A549 (cell line): ENCODE data around the gene CELF4. TPM values are rescaled to one million over a fixed set of nuclear protein-coding genes. Genes with fewer than 3 reads are reported as not detected.

Experiments used
- ATAC-seq, 2 experiments: fragments of 200-7000 bp in 1 of 2; fragments of >200 bp in 1 of 2; cut with Nextera tagmentation in 1 of 2; cut with Tn5 transposase in 1 of 2; 3 replicates each; pipeline versions ENCODE4 v1.8.0 to v1.9.1; 2018 to 2020; ENCODE audit warnings: mild to moderate bottlenecking in 1 of 2, moderate library complexity in 1 of 2
- CTCF ChIA-PET: fragments of 300-600 bp; sonication (Branson Sonifier 250); formaldehyde crosslinking; extraction: SDS; loops from one replicate; lab custom pipeline; 2021; ENCODE audit warnings: antibody characterized with exemption, inconsistent platforms; lab: Yijun Ruan, JAX
- POLR2A ChIA-PET: fragments of 350-600 bp; formaldehyde crosslinking; extraction: SDS; loops from one replicate; lab custom pipeline; 2021; ENCODE audit warnings: antibody characterized with exemption, inconsistent platforms; lab: Yijun Ruan, JAX
- DNase-seq, 2 experiments: peaks; one replicate each; pipeline versions ENCODE4 v3.0.0 to v3.0.0-alpha.2; 2011 to 2016; ENCODE audit warnings: low read depth in 1 of 2, low spot score in 1 of 2
- FAIRE-seq: peaks from 2 replicates; lab custom pipeline; 2011; peaks lifted over from hg19 to GRCh38; lab: Jason Lieb, UNC
- H3K27ac ChIP-seq, 2 experiments: fragments of >200 bp; sonication (Bioruptor Twin); formaldehyde crosslinking; 3 replicates each; pipeline ENCODE4 v1.5.1; 2016 to 2017
- H3K4me1 ChIP-seq: fragments of >200 bp; sonication (Bioruptor Twin); formaldehyde crosslinking; 3 replicates; pipeline ENCODE4 v1.6.1; 2016
- H3K4me2 ChIP-seq: fragments of >200 bp; sonication (Bioruptor Twin); formaldehyde crosslinking; 3 replicates; pipeline ENCODE4 v1.6.1; 2016
- H3K4me3 ChIP-seq: fragments of >200 bp; sonication (Bioruptor Twin); formaldehyde crosslinking; 3 replicates; pipeline ENCODE4 v1.5.1; 2016
- H3K9me3 ChIP-seq: fragments of >200 bp; sonication (Bioruptor Twin); formaldehyde crosslinking; 3 replicates; pipeline ENCODE4 v1.6.1; 2016
- CHD4 ChIP-seq: fragments of 200-600 bp; sonication (generic); IDR thresholded peaks from 2 replicates; pipeline ENCODE4 v1.6.1; 2016; ENCODE audit warnings: antibody characterized with exemption, mild to moderate bottlenecking, borderline replicate concordance
- EP300 ChIP-seq, 2 experiments: fragments of >200 bp; sonication (Bioruptor Twin); formaldehyde crosslinking; IDR thresholded peaks; 2 replicates in 1 of 2; 3 replicates in 1 of 2; pipeline ENCODE4 v1.6.1; 2016 to 2017
- FOSB ChIP-seq: fragments of 250-450 bp; sonication (Bioruptor Pico); IDR thresholded peaks from 2 replicates; pipeline ENCODE4 v1.5.0; 2020; ENCODE audit warnings: mild to moderate bottlenecking, moderate library complexity
- FOSL2 ChIP-seq, 2 experiments: fragments of 450-650 bp in 1 of 2; fragments of >200 bp in 1 of 2; sonication (Bioruptor Twin) in 1 of 2; formaldehyde crosslinking; IDR thresholded peaks; 2 replicates each; pipeline versions ENCODE4 v1.5.0 to v1.6.1; 2016 to 2020; ENCODE audit warnings: mild to moderate bottlenecking in 1 of 2, moderate library complexity in 1 of 2
- GATA3 ChIP-seq: IDR thresholded peaks from 2 replicates; pipeline ENCODE4 v1.6.1; 2012; ENCODE audit warnings: borderline replicate concordance
- HOXA7 ChIP-seq: fragments of 250-450 bp; sonication (Bioruptor Pico); IDR thresholded peaks from 2 replicates; pipeline ENCODE4 v1.5.0; 2020; ENCODE audit warnings: mild to moderate bottlenecking, moderate library complexity
- MAZ ChIP-seq: fragments of 150-350 bp; IDR thresholded peaks from 2 replicates; pipeline ENCODE4 v1.6.1; 2014; ENCODE audit warnings: antibody characterized with exemption, low read depth, low read length, borderline replicate concordance
- NPAS2 ChIP-seq: fragments of 250-450 bp; sonication (Bioruptor Pico); IDR thresholded peaks from 2 replicates; pipeline ENCODE4 v1.8.0; 2022; ENCODE audit warnings: mild to moderate bottlenecking, moderate library complexity, borderline replicate concordance
- POLR2AphosphoS2 ChIP-seq: conservative IDR thresholded peaks from 2 replicates; pipeline ENCODE4 v1.6.1; 2012; ENCODE audit warnings: low read length, improper control_type of control experiment, inconsistent platforms
- RAD21 ChIP-seq, 2 experiments: fragments of >200 bp in 1 of 2; sonication (Bioruptor Twin) in 1 of 2; formaldehyde crosslinking in 1 of 2; IDR thresholded peaks in 1 of 2; conservative IDR thresholded peaks in 1 of 2; 2 replicates in 1 of 2; 3 replicates in 1 of 2; pipeline ENCODE4 v1.6.1; 2012 to 2018; ENCODE audit warnings: inconsistent platforms in 1 of 2
- RARB ChIP-seq: fragments of 250-450 bp; sonication (Bioruptor Pico); IDR thresholded peaks from 2 replicates; pipeline ENCODE4 v1.8.0; 2021; ENCODE audit warnings: mild to moderate bottlenecking, moderate library complexity
- RCOR1 ChIP-seq: fragments of 150-350 bp; IDR thresholded peaks from 2 replicates; pipeline ENCODE4 v1.6.1; 2014; ENCODE audit warnings: antibody characterized with exemption, low read length, low read depth
- RFX5 ChIP-seq: fragments of 450-650 bp; IDR thresholded peaks from 2 replicates; pipeline ENCODE4 v1.7.1; 2014; ENCODE audit warnings: antibody characterized with exemption, mild to moderate bottlenecking, moderate library complexity
- SMC3 ChIP-seq: fragments of >200 bp; sonication (Bioruptor Twin); formaldehyde crosslinking; IDR thresholded peaks from 3 replicates; pipeline ENCODE4 v1.6.1; 2018; ENCODE audit warnings: inconsistent platforms
- TFCP2L1 ChIP-seq: fragments of 250-450 bp; sonication (Bioruptor Pico); IDR thresholded peaks from 2 replicates; pipeline ENCODE4 v1.5.0; 2021; ENCODE audit warnings: mild to moderate bottlenecking
- ZC3H11A ChIP-seq: fragments of 450-650 bp; IDR thresholded peaks from 2 replicates; pipeline ENCODE4 v1.6.1; 2014; ENCODE audit warnings: antibody characterized with exemption, mild to moderate bottlenecking
- WGBS: methylation state at CpG from one replicate; pipeline ENCODE4 v1.1.6; 2017; ENCODE audit errors: missing lambda C conversion rate; 5-methylcytosine and 5-hydroxymethylcytosine counted together
- polyA plus RNA-seq, 4 experiments: library from polyadenylated mRNA; depleted of rRNA in 3 of 4; stranded (reverse); fragments of >200 nt; fragmentation: RNase III in 1 of 4; extraction: RNeasy Plus Mini Kit Qiagen cat#74134 plus additional on column Dnase treatment in 1 of 4; gene quantifications; 2 replicates in 3 of 4; 3 replicates in 1 of 4; pipeline ENCODE4 v1.2.3, GENCODE V29; 2011 to 2017
- TF ChIP-seq, protein P1 (sequence below): fragments of 250-450 bp; sonication (Bioruptor Pico); IDR thresholded peaks from 2 replicates; pipeline ENCODE4 v1.5.0; 2021; ENCODE audit warnings: mild to moderate bottlenecking, moderate library complexity, borderline replicate concordance
- TF ChIP-seq, protein P2 (sequence below): IDR thresholded peaks from 2 replicates; pipeline ENCODE4 v1.6.1; 2012; ENCODE audit warnings: low read depth, borderline replicate concordance
- TF ChIP-seq, protein P3 (sequence below): IDR thresholded peaks from 2 replicates; pipeline ENCODE4 v1.6.1; 2012
- TF ChIP-seq, protein P4 (sequence below): fragments of >200 bp; sonication (Bioruptor Twin); formaldehyde crosslinking; IDR thresholded peaks from 3 replicates; pipeline ENCODE4 v1.5.1; 2016
- TF ChIP-seq, protein P5 (sequence below): fragments of 200-600 bp; sonication (generic); IDR thresholded peaks from 2 replicates; pipeline ENCODE4 v1.6.1; 2016; ENCODE audit warnings: antibody characterized with exemption, mild to moderate bottlenecking, moderate library complexity
- TF ChIP-seq, protein P6 (sequence below): fragments of >200 bp; sonication (Bioruptor Twin); formaldehyde crosslinking; IDR thresholded peaks from 2 replicates; pipeline ENCODE4 v1.6.1; 2016

CELF4 gene
- polyA plus RNA-seq, 2 of the 4 experiments (the other 2 are of a cell fraction) = 0.08 TPM; not detected in 1

DNA sequence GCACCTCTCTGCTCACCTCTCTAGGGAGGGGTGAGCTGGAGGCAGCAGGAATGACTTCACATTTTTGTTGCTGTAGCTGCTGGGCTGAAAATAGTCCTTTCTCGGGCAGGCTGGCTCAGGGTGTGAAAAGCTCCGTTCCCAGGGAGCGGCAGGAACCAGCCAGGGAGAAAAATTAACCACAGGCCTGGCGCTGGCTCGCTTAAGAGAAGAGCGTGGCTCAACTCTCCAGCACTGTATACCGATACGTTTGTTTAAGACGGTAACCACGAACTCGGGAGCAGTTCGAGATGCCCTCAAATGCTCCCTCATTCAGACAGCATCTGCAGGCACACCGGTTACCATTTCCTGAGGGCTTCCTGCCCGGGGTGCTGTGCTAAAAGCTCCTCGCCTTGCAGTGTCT, 129.6 kb downstream of the CELF4 start:
- Histone ChIP-seq H3K4me1 (no peaks in the 10 kb centered on the region), H3K4me2 (no peak overlapping the region), H3K27ac (no peak overlapping the region), H3K4me3 (no peak overlapping the region), H3K9me3 (no peaks in the 10 kb centered on the region)
- ChIA-PET CTCF (interaction anchor here (0.6 kb wide), 1 partner anchor 13 kb away, joined by 5 read pairs; no protein-coding TSS in a partner anchor), POLR2A (no interaction called here)
- DNase-seq = no peak
- TF ChIP-seq RFX5 = no peak
- no peak for TF ChIP-seq MAZ
- TF ChIP-seq, protein P1, sequence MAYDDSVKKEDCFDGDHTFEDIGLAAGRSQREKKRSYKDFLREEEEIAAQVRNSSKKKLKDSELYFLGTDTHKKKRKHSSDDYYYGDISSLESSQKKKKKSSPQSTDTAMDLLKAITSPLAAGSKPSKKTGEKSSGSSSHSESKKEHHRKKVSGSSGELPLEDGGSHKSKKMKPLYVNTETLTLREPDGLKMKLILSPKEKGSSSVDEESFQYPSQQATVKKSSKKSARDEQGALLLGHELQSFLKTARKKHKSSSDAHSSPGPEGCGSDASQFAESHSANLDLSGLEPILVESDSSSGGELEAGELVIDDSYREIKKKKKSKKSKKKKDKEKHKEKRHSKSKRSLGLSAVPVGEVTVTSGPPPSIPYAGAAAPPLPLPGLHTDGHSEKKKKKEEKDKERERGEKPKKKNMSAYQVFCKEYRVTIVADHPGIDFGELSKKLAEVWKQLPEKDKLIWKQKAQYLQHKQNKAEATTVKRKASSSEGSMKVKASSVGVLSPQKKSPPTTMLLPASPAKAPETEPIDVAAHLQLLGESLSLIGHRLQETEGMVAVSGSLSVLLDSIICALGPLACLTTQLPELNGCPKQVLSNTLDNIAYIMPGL (CRISPR knock-in tag) = no peak
- no peak for TF ChIP-seq FOSL2 (IDR thresholded peaks at IDR 0.05)
- no peak for TF ChIP-seq FOSL2 (CRISPR knock-in tag; IDR thresholded peaks at IDR 0.05)
- no peak for FAIRE-seq
- 32% methylated on average over 15 of the region's 15 CpGs for WGBS
- no peak for ATAC-seq

DNA sequence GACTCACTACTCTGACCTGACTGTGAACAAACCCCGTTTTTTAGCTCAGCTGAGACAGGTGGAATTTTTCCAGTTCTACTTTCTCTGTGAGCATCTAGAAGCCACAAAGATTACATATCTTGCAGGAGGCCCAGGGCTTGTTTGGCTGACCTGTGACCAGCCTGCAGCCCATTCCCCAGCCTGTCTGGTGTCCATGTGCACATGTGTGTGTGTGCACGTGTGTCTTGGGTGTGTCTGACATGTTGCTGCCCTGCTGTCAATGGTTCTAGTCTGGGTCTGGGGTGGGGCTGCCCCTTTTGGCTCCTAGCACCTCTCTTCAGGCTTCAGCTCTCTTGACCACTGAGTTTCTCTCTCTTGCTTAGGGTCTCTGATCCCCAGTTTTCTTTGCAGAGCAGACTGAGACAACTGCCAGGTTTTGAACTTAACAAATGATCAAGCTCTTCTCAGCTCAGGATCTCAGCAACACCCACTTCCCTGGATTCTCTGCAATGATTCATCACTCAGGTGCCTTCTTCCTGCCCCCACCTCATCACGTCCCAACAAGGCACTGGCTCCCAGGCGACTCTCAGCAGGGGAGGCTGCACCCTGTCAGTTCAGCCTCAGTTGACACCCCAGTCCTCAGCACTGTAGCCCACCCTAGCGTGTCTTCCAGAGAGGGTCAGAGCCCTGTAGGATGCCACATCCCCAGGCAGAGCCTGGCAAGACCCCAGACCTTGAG, 130.3 kb downstream of the CELF4 start:
- FAIRE-seq (no peak), DNase-seq (no peak), ATAC-seq (no peak)
- H3K27ac ChIP-seq = no peak overlapping the region
- no peaks in the 10 kb centered on the region for H3K4me1 ChIP-seq
- CTCF ChIA-PET = no interaction called here
- 14% methylated on average over 2 of the region's 5 CpGs for WGBS
- H3K9me3 ChIP-seq = no peaks in the 10 kb centered on the region
- no peak overlapping the region for H3K4me3 ChIP-seq
- TF ChIP-seq, protein P2, sequence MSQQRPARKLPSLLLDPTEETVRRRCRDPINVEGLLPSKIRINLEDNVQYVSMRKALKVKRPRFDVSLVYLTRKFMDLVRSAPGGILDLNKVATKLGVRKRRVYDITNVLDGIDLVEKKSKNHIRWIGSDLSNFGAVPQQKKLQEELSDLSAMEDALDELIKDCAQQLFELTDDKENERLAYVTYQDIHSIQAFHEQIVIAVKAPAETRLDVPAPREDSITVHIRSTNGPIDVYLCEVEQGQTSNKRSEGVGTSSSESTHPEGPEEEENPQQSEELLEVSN = no peak
- TF ChIP-seq NPAS2 (CRISPR knock-in tag) (no peak), FOSB (no peak), RAD21 (conservative IDR thresholded peaks at IDR 0.05 in 1 of 2, IDR thresholded peaks at IDR 0.05 in 1 of 2) (no peak), SMC3 (no peak), RARB (CRISPR knock-in tag) (no peak), ZC3H11A (no peak), RCOR1 (no peak), POLR2AphosphoS2 (no peak), CHD4 (no peak), HOXA7 (CRISPR knock-in tag) (no peak), TFCP2L1 (CRISPR knock-in tag) (no peak), GATA3 (no peak), EP300 (IDR thresholded peaks at IDR 0.05) (no peak)
- TF ChIP-seq, protein P1 (CRISPR knock-in tag) = no peak
- TF ChIP-seq, protein P3, sequence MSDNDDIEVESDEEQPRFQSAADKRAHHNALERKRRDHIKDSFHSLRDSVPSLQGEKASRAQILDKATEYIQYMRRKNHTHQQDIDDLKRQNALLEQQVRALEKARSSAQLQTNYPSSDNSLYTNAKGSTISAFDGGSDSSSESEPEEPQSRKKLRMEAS = no peak
- TF ChIP-seq, protein P4, sequence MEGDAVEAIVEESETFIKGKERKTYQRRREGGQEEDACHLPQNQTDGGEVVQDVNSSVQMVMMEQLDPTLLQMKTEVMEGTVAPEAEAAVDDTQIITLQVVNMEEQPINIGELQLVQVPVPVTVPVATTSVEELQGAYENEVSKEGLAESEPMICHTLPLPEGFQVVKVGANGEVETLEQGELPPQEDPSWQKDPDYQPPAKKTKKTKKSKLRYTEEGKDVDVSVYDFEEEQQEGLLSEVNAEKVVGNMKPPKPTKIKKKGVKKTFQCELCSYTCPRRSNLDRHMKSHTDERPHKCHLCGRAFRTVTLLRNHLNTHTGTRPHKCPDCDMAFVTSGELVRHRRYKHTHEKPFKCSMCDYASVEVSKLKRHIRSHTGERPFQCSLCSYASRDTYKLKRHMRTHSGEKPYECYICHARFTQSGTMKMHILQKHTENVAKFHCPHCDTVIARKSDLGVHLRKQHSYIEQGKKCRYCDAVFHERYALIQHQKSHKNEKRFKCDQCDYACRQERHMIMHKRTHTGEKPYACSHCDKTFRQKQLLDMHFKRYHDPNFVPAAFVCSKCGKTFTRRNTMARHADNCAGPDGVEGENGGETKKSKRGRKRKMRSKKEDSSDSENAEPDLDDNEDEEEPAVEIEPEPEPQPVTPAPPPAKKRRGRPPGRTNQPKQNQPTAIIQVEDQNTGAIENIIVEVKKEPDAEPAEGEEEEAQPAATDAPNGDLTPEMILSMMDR = no peak
- TF ChIP-seq, protein P5, sequence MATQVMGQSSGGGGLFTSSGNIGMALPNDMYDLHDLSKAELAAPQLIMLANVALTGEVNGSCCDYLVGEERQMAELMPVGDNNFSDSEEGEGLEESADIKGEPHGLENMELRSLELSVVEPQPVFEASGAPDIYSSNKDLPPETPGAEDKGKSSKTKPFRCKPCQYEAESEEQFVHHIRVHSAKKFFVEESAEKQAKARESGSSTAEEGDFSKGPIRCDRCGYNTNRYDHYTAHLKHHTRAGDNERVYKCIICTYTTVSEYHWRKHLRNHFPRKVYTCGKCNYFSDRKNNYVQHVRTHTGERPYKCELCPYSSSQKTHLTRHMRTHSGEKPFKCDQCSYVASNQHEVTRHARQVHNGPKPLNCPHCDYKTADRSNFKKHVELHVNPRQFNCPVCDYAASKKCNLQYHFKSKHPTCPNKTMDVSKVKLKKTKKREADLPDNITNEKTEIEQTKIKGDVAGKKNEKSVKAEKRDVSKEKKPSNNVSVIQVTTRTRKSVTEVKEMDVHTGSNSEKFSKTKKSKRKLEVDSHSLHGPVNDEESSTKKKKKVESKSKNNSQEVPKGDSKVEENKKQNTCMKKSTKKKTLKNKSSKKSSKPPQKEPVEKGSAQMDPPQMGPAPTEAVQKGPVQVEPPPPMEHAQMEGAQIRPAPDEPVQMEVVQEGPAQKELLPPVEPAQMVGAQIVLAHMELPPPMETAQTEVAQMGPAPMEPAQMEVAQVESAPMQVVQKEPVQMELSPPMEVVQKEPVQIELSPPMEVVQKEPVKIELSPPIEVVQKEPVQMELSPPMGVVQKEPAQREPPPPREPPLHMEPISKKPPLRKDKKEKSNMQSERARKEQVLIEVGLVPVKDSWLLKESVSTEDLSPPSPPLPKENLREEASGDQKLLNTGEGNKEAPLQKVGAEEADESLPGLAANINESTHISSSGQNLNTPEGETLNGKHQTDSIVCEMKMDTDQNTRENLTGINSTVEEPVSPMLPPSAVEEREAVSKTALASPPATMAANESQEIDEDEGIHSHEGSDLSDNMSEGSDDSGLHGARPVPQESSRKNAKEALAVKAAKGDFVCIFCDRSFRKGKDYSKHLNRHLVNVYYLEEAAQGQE = no peak
- TF ChIP-seq, protein P6, sequence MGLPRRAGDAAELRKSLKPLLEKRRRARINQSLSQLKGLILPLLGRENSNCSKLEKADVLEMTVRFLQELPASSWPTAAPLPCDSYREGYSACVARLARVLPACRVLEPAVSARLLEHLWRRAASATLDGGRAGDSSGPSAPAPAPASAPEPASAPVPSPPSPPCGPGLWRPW = no peak
- POLR2A ChIA-PET = no interaction called here
- H3K4me2 ChIP-seq = no peak overlapping the region
